GM19395 (cell line): Measurements from ENCODE around the gene KLHL29.
"Not testable (repeated sequence)": the region's sequence is repeated elsewhere in the genome, so short reads cannot be mapped to it uniquely, and the experiment has no call there.

Experiments used
- ATAC-seq: cut with Tn5 transposase; IDR thresholded peaks from one replicate; pipeline ENCODE4 v1.9.1; 2021; ENCODE audit warnings: mild to moderate bottlenecking, moderate library complexity; ENCODE audit not compliant: unreplicated experiment

Gene KLHL29

GRCh38 chr2:23698721-23699579, 314.0 kb downstream of the KLHL29 start:
- no peak for ATAC-seq

- no peak for ATAC-seq
Measured at GRCh38 chr2:23699580-23699925, 314.6 kb downstream of the KLHL29 start.

GRCh38 chr2:23700627-23701026, 315.6 kb downstream of the KLHL29 start:
- ATAC-seq = no peak

- ATAC-seq = no peak
Measured at GRCh38 chr2:23703037-23703582, 318.1 kb downstream of the KLHL29 start.

- ATAC-seq = no peak
Measured at GRCh38 chr2:23703583-23704385, 318.8 kb downstream of the KLHL29 start.

GRCh38 chr2:23705771-23706612, 321.0 kb downstream of the KLHL29 start:
- ATAC-seq = no peak

GRCh38 chr2:23706613-23707078, 321.7 kb downstream of the KLHL29 start:
- no peak for ATAC-seq

GRCh38 chr2:23707096-23707495, 322.1 kb downstream of the KLHL29 start:
- no peak for ATAC-seq

- ATAC-seq = no peak
Measured at GRCh38 chr2:23708771-23709170, 323.8 kb downstream of the KLHL29 start.

- ATAC-seq = no peak
Measured at GRCh38 chr2:23709311-23709710, 324.3 kb downstream of the KLHL29 start.

- ATAC-seq = no peak
Measured at GRCh38 chr2:23711979-23712755, 327.2 kb downstream of the KLHL29 start.

GRCh38 chr2:23712756-23713151, 327.8 kb downstream of the KLHL29 start:
- ATAC-seq = no peak

- no peak for ATAC-seq
Measured at GRCh38 chr2:23713351-23713750, 328.4 kb downstream of the KLHL29 start.

GRCh38 chr2:23718931-23719700, 334.1 kb downstream of the KLHL29 start:
- ATAC-seq = no peak

- ATAC-seq = no peak
Measured at GRCh38 chr2:23719716-23720115, 334.7 kb downstream of the KLHL29 start.

GRCh38 chr2:23720705-23721453, 335.9 kb downstream of the KLHL29 start:
- ATAC-seq = no peak

GRCh38 chr2:23721454-23721826, 336.5 kb downstream of the KLHL29 start:
- ATAC-seq = no peak

GRCh38 chr2:23722255-23722654, 337.3 kb downstream of the KLHL29 start:
- no peak for ATAC-seq

- not testable (repeated sequence) for ATAC-seq
Measured at GRCh38 chr2:23723029-23723428, 338.1 kb downstream of the KLHL29 start.
